Naive thymus-derived CD4-positive, alpha-beta T cell (primary cell): ENCODE measurements around the gene PAQR8. TPM values are rescaled to one million over a fixed set of nuclear protein-coding genes. Genes with fewer than 3 reads are reported as not detected.
A peak's percentile ranks its signal among the peaks of the same experiment; 100 is the strongest.

Source experiments
- ATAC-seq: fragments of 150-1000 bp; cut with Tn5 transposase; 2 replicates; pipeline ENCODE4 v1.10.0; 2021; ENCODE audit warnings: mild to moderate bottlenecking, moderate library complexity
- CTCF ChIA-PET: fragments of 350-600 bp; sonication (Branson Sonifier 250); formaldehyde crosslinking; loops from one replicate; lab custom pipeline; 2021; ENCODE audit warnings: antibody characterized with exemption; lab: Charles Lee
- POLR2A ChIA-PET: fragments of 350-600 bp; sonication (Branson Sonifier 250); formaldehyde crosslinking; loops from one replicate; lab custom pipeline; 2021; ENCODE audit warnings: antibody characterized with exemption, inconsistent platforms; lab: Charles Lee
- DNase-seq, 9 donors: peaks; one replicate each; pipeline versions ENCODE4 v3.0.0 to v3.0.0-alpha.2; 2020 to 2022; ENCODE audit warnings: mixed read lengths in 1 of 9
- H3K27ac ChIP-seq: one replicate; pipeline ENCODE4 v1.7.0; 2013; ENCODE audit warnings: mild to moderate bottlenecking, low read depth, low read length, moderate library complexity
- H3K27me3 ChIP-seq, 2 donors: one replicate each; pipeline ENCODE4 v1.7.0; 2013; ENCODE audit warnings: low read length in 2 of 2, mild to moderate bottlenecking in 2 of 2, moderate library complexity in 2 of 2; ENCODE audit not compliant: control insufficient read depth in 2 of 2, insufficient read depth in 2 of 2
- H3K36me3 ChIP-seq, 3 experiments: 1 replicate in 2 of 3; 2 replicates in 1 of 3; pipeline ENCODE4 v1.7.0; 2013; ENCODE audit warnings: low read length in 3 of 3, mild to moderate bottlenecking in 3 of 3, moderate library complexity in 1 of 3; ENCODE audit not compliant: insufficient read depth in 3 of 3, control insufficient read depth in 2 of 3
- H3K4me1 ChIP-seq, 2 donors: one replicate each; pipeline ENCODE4 v1.7.0; 2013; ENCODE audit warnings: low read length in 2 of 2, mild to moderate bottlenecking in 2 of 2, moderate library complexity in 1 of 2; ENCODE audit not compliant: control insufficient read depth in 2 of 2, insufficient read depth in 2 of 2
- H3K4me3 ChIP-seq: 2 replicates; pipeline ENCODE4 v1.7.0; 2013; ENCODE audit warnings: mild to moderate bottlenecking, low read length
- H3K9me3 ChIP-seq, 3 experiments: 1 replicate in 2 of 3; 2 replicates in 1 of 3; pipeline ENCODE4 v1.7.0; 2013; ENCODE audit warnings: low read length in 3 of 3; ENCODE audit not compliant: control insufficient read depth in 2 of 3
- H3K27ac Mint-ChIP-seq, 9 donors: one replicate each; pipeline ENCODE4 v1.8.0; 2020 to 2022; ENCODE audit warnings: mixed read lengths in 9 of 9, mild to moderate bottlenecking in 8 of 9, moderate library complexity in 5 of 9, inconsistent platforms in 2 of 9
- H3K27me3 Mint-ChIP-seq, 5 donors: one replicate each; pipeline ENCODE4 v1.8.0; 2021 to 2022; ENCODE audit warnings: mixed read lengths in 5 of 5, mild to moderate bottlenecking in 1 of 5
- H3K36me3 Mint-ChIP-seq, 5 donors: one replicate each; pipeline ENCODE4 v1.8.0; 2020 to 2022; ENCODE audit warnings: mixed read lengths in 5 of 5, mild to moderate bottlenecking in 3 of 5, inconsistent platforms in 1 of 5
- H3K4me1 Mint-ChIP-seq, 7 donors: one replicate each; pipeline ENCODE4 v1.8.0; 2020 to 2022; ENCODE audit warnings: mixed read lengths in 7 of 7, mild to moderate bottlenecking in 3 of 7, inconsistent platforms in 1 of 7
- H3K4me3 Mint-ChIP-seq, 10 donors: one replicate each; pipeline ENCODE4 v1.8.0; 2020 to 2022; ENCODE audit warnings: mild to moderate bottlenecking in 10 of 10, mixed read lengths in 10 of 10, moderate library complexity in 6 of 10, inconsistent platforms in 2 of 10
- H3K9me3 Mint-ChIP-seq, 11 donors: one replicate each; pipeline ENCODE4 v1.8.0; 2020 to 2022; ENCODE audit warnings: mixed read lengths in 11 of 11, mild to moderate bottlenecking in 4 of 11, inconsistent platforms in 1 of 11, moderate library complexity in 1 of 11
- intact Hi-C, 2 donors: fragments of 100-400 bp; cut with micrococcal nuclease; formaldehyde crosslinking; loops; one replicate each; pipeline ENCODE4 v1.15.1; 2023
- polyA plus RNA-seq, 2 donors: library from polyadenylated mRNA; unstranded; fragments of 300-500 nt; fragmentation: Illumina TruSeq; gene quantifications; one replicate each; pipeline ENCODE4 v1.2.3, GENCODE V29; 2021
- total RNA-seq, 6 experiments: library from RNA in 5 of 6; stranded (reverse) in 5 of 6; gene quantifications; 1 replicate in 5 of 6; 2 replicates in 1 of 6; pipeline ENCODE4 v1.2.3 and lab custom pipeline; 2021 to 2026

Gene PAQR8
- total and polyA plus RNA-seq, 7 experiments from 2014 or later: 7.5 to 46.2 (median 32.1) TPM

DNA sequence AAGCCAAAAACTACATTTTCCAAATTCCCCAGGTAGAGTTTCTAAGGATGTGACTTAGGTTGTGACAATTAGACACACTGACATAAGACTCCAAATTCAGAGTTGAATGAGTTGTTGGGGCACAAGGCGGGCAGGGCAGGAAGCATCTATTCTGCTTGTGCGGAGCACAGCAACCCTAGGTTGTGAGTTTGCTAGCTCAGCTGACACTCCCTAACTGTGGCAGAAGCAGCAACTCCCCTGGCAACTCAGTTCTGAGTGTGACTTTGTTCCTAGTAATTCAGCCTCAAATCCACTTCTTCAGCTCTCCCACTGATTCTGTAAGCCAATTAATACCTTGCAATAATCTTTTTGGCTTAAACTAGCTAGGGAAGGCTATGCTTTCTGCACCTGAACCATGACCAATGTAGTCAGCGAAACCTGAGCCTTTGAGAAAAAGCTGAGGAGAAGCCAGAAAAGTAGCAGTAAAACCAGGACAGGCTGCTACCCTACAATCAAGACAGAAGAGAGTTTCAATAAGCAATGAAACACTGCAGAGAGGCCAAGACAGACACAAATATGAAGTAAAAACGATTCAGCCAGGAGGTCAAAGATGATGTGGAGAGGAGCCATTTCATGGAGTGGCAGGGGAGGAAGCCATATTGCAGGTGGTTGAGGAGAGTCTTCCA is 30.0 kb upstream of the PAQR8 start:
- Mint-ChIP-seq H3K36me3 (no peaks in the 10 kb centered on the region), H3K4me1 (peaks cover 35 to 76% (median 70%) of the 10 kb centered on the region in 7 donors), H3K27me3 (peaks cover 0 to 4% (median 0%) of the 10 kb centered on the region in 5 donors), H3K27ac (peak overlapping the region in 8 of 9 donors; percentile 25 to 94 (median 89)), H3K9me3 (peaks cover 0 to 4% (median 0%) of the 10 kb centered on the region in 11 donors), H3K4me3 (peak overlapping the region in 9 of 10 donors; percentile 3 to 77 (median 41))
- ATAC-seq: no peak
- H3K36me3 ChIP-seq: no peaks in the 10 kb centered on the region
- H3K4me1 ChIP-seq: peaks cover 30 to 55% of the 10 kb centered on the region in 2 donors
- no peaks in the 10 kb centered on the region for H3K27me3 ChIP-seq
- H3K9me3 ChIP-seq: no peaks in the 10 kb centered on the region
- POLR2A ChIA-PET: interaction anchor here (0.8 to 1.4 kb wide), 4 partner anchors 19 to 30 kb away, joined by 3 to 4 read pairs (median 3); partner anchors contain the start of gene PAQR8
- intact Hi-C loops: loop anchor here in 1 of 2 donors (2.0 to 5.0 kb wide), 2 partner anchors 15 to 35 kb away; no protein-coding TSS in a partner anchor
- DNase-seq: peak in 3 of 9 donors; percentile 21 to 24 (median 23)
- no peak overlapping the region for H3K27ac ChIP-seq
- CTCF ChIA-PET: interaction anchor here (0.5 kb wide), 1 partner anchor 46 kb away, joined by 4 read pairs; no protein-coding TSS in a partner anchor
- no peak overlapping the region for H3K4me3 ChIP-seq

DNA sequence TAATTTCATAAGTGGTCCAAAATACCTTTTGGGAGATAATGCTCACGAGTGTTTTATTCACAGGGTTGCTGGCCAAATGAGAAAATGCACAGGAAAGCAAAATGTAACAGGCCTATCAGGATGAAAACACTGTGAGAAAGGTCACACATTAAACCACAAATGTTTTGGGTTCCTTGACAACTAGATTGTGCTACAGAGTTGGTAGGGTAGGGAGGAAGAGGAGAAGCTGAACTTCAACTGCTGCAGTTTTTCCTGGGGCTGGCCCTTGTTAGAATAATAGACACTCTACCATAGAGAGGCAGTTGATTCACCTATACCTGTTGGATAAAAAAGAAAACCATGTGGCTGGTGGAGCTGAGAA is 28.1 kb upstream of the PAQR8 start:
- H3K9me3 ChIP-seq: no peaks in the 10 kb centered on the region
- H3K27me3 ChIP-seq: no peaks in the 10 kb centered on the region
- POLR2A ChIA-PET: interaction anchor here (0.9 to 1.4 kb wide), 13 partner anchors 8 to 64 kb away, joined by 3 to 9 read pairs (median 3); partner anchors contain the start of gene PAQR8
- Mint-ChIP-seq H3K9me3 (peaks cover 0 to 4% (median 0%) of the 10 kb centered on the region in 11 donors), H3K27ac (peak overlapping the region; percentile 83 to 97 (median 93)), H3K4me1 (peaks cover 47 to 84% (median 80%) of the 10 kb centered on the region in 7 donors), H3K36me3 (no peaks in the 10 kb centered on the region), H3K27me3 (peaks cover 0 to 4% (median 0%) of the 10 kb centered on the region in 5 donors), H3K4me3 (peak overlapping the region; percentile 51 to 80 (median 72))
- peak in 6 of 9 donors; percentile 41 to 74 (median 56) for DNase-seq
- CTCF ChIA-PET: interaction anchor here (1.0 to 2.4 kb wide), 6 partner anchors 18 to 63 kb away, joined by 3 to 11 read pairs (median 4); partner anchors contain the start of gene PAQR8
- intact Hi-C loops: loop anchor here (1.0 to 5.0 kb wide), 6 partner anchors 26 to 65 kb away; partner anchors contain the start of genes MCM3 (in 1 of the 2) and PAQR8 (in 1 of the 2)
- peaks cover 30 to 61% of the 10 kb centered on the region in 2 donors for H3K4me1 ChIP-seq
- peak overlapping the region; percentile 60 for H3K27ac ChIP-seq
- no peaks in the 10 kb centered on the region for H3K36me3 ChIP-seq
- H3K4me3 ChIP-seq: peak overlapping the region; percentile 24
- ATAC-seq: peak; percentile 86

DNA sequence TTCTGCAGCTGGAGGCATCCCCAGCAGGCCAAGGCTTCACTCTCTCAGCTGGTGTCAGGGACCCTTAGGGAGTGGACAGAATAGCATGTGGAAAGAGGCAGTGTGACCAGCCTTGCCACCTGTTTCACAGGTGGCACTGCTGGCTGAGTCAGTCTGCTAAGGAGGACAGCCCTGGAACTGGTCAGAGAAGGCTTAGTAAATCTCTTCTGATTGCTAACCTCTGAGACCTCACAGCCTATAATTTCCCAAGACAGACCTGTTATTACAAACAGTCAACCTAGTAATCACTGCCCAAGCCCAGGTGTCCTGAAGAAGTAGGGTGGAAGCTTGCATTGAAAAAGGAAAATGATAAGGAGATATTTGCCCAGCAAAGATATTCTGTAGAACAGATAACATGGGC is 26.4 kb upstream of the PAQR8 start:
- DNase-seq (no peak), ATAC-seq (no peak)
- no peak overlapping the region for H3K4me3 ChIP-seq
- no peaks in the 10 kb centered on the region for H3K9me3 ChIP-seq
- intact Hi-C loops: loop anchor here (2.0 kb wide), 2 partner anchors 51 to 53 kb away; partner anchors contain the start of gene MCM3 (in 1 of the 2)
- H3K4me1 Mint-ChIP-seq: peaks cover 49 to 81% (median 75%) of the 10 kb centered on the region in 7 donors
- POLR2A ChIA-PET: interaction anchor here (1.3 to 1.7 kb wide), 3 partner anchors 50 to 62 kb away, joined by 3 to 5 read pairs (median 4); no protein-coding TSS in a partner anchor
- no peaks in the 10 kb centered on the region for H3K36me3 ChIP-seq
- CTCF ChIA-PET: no interaction called here
- peaks cover 30 to 61% of the 10 kb centered on the region in 2 donors for H3K4me1 ChIP-seq
- H3K9me3 Mint-ChIP-seq: peaks cover 0 to 4% (median 0%) of the 10 kb centered on the region in 11 donors
- H3K4me3 Mint-ChIP-seq: peak overlapping the region in 5 of 10 donors; percentile 22 to 77 (median 39)
- H3K36me3 Mint-ChIP-seq: no peaks in the 10 kb centered on the region
- no peaks in the 10 kb centered on the region for H3K27me3 Mint-ChIP-seq
- H3K27ac ChIP-seq: peak overlapping the region; percentile 60
- H3K27me3 ChIP-seq: no peaks in the 10 kb centered on the region
- H3K27ac Mint-ChIP-seq: peak overlapping the region in 8 of 9 donors; percentile 91 to 97 (median 94)

DNA sequence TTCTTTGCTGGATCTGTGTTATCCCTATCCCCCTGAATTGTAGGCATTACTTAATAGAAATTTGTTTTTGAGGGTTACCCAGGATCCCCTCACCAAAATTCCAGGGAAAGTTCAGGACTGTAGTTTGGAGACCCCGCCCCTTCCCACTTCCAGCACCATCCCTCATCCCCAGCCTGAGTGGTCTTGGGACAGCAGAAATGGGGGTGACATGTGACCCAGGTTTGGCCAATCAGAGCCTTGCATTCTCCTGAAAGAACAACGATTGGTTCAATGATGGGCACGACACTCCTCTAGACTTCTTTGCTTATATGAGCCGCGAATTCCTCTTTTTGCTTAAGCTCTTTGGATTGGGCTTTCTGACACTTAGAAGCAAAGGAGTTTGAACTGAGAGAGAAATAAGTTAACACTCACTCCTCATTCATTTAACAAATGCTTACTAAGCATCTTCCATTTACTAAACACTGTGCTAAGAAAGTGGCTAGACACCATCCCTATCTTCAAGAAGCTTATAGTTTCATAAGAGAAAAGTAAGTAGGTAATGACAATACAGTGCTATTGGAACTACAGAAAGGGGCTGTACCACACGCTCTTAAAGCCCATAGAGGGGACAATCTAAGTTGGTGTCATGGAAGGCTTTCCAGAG is 24.9 kb upstream of the PAQR8 start:
- Histone ChIP-seq H3K36me3 (no peaks in the 10 kb centered on the region), H3K27ac (no peak overlapping the region), H3K27me3 (no peaks in the 10 kb centered on the region), H3K4me3 (no peak overlapping the region), H3K4me1 (peaks cover 30 to 62% of the 10 kb centered on the region in 2 donors), H3K9me3 (no peaks in the 10 kb centered on the region)
- ATAC-seq (no peak), DNase-seq (no peak)
- intact Hi-C loops: no loop called here
- H3K27me3 Mint-ChIP-seq: no peaks in the 10 kb centered on the region
- peak overlapping the region in 1 of 10 donors; percentile 8 for H3K4me3 Mint-ChIP-seq
- H3K9me3 Mint-ChIP-seq: peaks cover 0 to 3% (median 0%) of the 10 kb centered on the region in 11 donors
- peaks cover 49 to 83% (median 78%) of the 10 kb centered on the region in 7 donors for H3K4me1 Mint-ChIP-seq
- peak overlapping the region in 6 of 9 donors; percentile 33 to 96 (median 76) for H3K27ac Mint-ChIP-seq
- no peaks in the 10 kb centered on the region for H3K36me3 Mint-ChIP-seq
- CTCF ChIA-PET: interaction anchor here (1.0 to 1.6 kb wide), 3 partner anchors 12 to 25 kb away, joined by 4 read pairs; partner anchors contain the start of gene PAQR8
- POLR2A ChIA-PET: interaction anchor here (0.9 to 1.4 kb wide), 6 partner anchors 16 to 60 kb away, joined by 3 to 7 read pairs (median 4); partner anchors contain the start of gene MCM3

DNA sequence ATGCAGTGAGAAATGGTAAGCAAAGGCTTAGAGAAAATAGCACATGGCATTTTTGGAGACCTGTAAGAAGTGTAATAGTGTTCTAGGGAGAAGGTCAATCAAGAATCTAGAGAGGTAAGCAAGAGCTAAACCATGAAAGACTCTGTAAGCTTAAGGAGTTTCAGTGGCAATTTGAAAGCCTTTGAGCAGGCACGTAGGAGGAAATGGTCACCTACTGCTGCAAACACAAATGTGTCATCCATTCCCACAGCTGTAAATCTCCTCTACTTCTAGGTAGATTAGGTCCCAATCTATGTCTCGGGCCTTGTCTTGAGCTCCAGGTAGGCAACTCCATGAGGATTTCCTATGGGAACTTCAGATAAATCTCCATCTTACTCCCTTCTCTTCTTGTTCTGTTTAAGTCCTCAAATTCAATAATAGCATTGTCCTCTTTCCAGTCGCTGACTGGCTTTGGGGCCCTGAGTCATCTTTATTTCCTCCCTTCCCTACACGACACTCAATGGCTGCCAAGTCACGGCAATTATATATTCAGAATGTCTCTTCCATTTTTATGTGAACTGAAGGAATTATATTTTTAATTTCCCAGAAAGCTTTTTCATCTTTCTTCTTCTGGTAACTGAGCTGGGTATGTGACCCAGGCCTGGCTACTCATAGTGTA is 24.2 kb upstream of the PAQR8 start:
- ATAC-seq: no peak
- no peaks in the 10 kb centered on the region for H3K27me3 Mint-ChIP-seq
- peak overlapping the region in 8 of 9 donors; percentile 11 to 94 (median 46) for H3K27ac Mint-ChIP-seq
- peaks cover 45 to 79% (median 75%) of the 10 kb centered on the region in 7 donors for H3K4me1 Mint-ChIP-seq
- ChIA-PET CTCF (interaction anchor here (1.0 to 1.6 kb wide), 2 partner anchors 11 to 13 kb away, joined by 4 read pairs; no protein-coding TSS in a partner anchor), POLR2A (interaction anchor here (0.6 to 1.5 kb wide), 7 partner anchors 11 to 66 kb away, joined by 3 to 7 read pairs (median 4); partner anchors contain the start of gene MCM3)
- H3K9me3 Mint-ChIP-seq: peaks cover 0 to 2% (median 0%) of the 10 kb centered on the region in 11 donors
- H3K36me3 Mint-ChIP-seq: no peaks in the 10 kb centered on the region
- no peak for DNase-seq
- intact Hi-C loops: no loop called here
- Histone ChIP-seq H3K27me3 (no peaks in the 10 kb centered on the region), H3K4me1 (peaks cover 28 to 58% of the 10 kb centered on the region in 2 donors), H3K4me3 (no peak overlapping the region), H3K27ac (no peak overlapping the region), H3K9me3 (no peaks in the 10 kb centered on the region), H3K36me3 (no peaks in the 10 kb centered on the region)
- peak overlapping the region in 2 of 10 donors; percentile 8 to 68 for H3K4me3 Mint-ChIP-seq
